HL-60 (cell line): ENCODE measurements around the gene GSTM2.

Experiments used
- DNase-seq, 2 experiments: peaks; one replicate each; pipeline ENCODE4 v3.0.0-alpha.2; 2010 to 2020; ENCODE audit warnings: low read depth in 1 of 2, low spot score in 1 of 2
- H3K27ac ChIP-seq: fragments of 250-450 bp; sonication (Bioruptor Pico); replicated peaks from 2 replicates; pipeline ENCODE4 v1.5.1; 2020; ENCODE audit warnings: mild to moderate bottlenecking, moderate library complexity
- H3K27me3 ChIP-seq: fragments of 250-450 bp; sonication (Bioruptor Pico); 2 replicates; pipeline ENCODE4 v1.5.1; 2021; ENCODE audit warnings: mild to moderate bottlenecking, moderate library complexity; ENCODE audit not compliant: insufficient read depth, poor library complexity, severe bottlenecking
- H3K4me3 ChIP-seq: replicated peaks from 2 replicates; pipeline ENCODE4 v1.5.1; 2011; ENCODE audit warnings: mild to moderate bottlenecking, control low read depth, low read length; ENCODE audit not compliant: insufficient read depth
- CTCF ChIP-seq: IDR thresholded peaks from one replicate; pipeline ENCODE4 v1.5.1; 2011; ENCODE audit warnings: low read length, control low read depth, inconsistent platforms; ENCODE audit not compliant: insufficient read depth
- GABPA ChIP-seq: IDR thresholded peaks from 2 replicates; pipeline ENCODE4 v1.6.1; 2012; ENCODE audit warnings: low read depth
- POLR2AphosphoS5 ChIP-seq: IDR thresholded peaks from 2 replicates; pipeline ENCODE4 v1.6.1; 2012; ENCODE audit warnings: low read depth
- REST ChIP-seq: IDR thresholded peaks from 2 replicates; pipeline ENCODE4 v1.6.1; 2012; ENCODE audit warnings: low read depth; ENCODE audit not compliant: insufficient replicate concordance
- SPI1 ChIP-seq: IDR thresholded peaks from 2 replicates; pipeline ENCODE4 v1.6.1; 2012; ENCODE audit warnings: low read depth, mild to moderate bottlenecking, borderline replicate concordance

GSTM2 gene

GRCh38 chr1:109716570-109717090 is 48.8 kb downstream of the GSTM2 start:
- H3K27ac ChIP-seq = no peak overlapping the region
- no peak for TF ChIP-seq REST
- TF ChIP-seq CTCF = no peak
- no peak for TF ChIP-seq POLR2AphosphoS5
- TF ChIP-seq SPI1 = no peak
- TF ChIP-seq GABPA = no peak
- H3K4me3 ChIP-seq = no peak overlapping the region
- H3K27me3 ChIP-seq = no peaks in the 10 kb centered on the region
- DNase-seq = no peak

GRCh38 chr1:109717729-109718128 is 49.9 kb downstream of the GSTM2 start:
- no peak overlapping the region for H3K27ac ChIP-seq
- H3K4me3 ChIP-seq = no peak overlapping the region
- DNase-seq = no peak

More at GRCh38 chr1:109717729-109718128, 49.9 kb downstream of the GSTM2 start:
- no peaks in the 10 kb centered on the region for H3K27me3 ChIP-seq
- no peak for TF ChIP-seq SPI1
- TF ChIP-seq REST = no peak
- TF ChIP-seq CTCF = no peak
- no peak for TF ChIP-seq POLR2AphosphoS5
- TF ChIP-seq GABPA = no peak
